Measurements from ENCODE around the gene CFDP1.
"Not testable (repeated sequence)": the region's sequence is repeated elsewhere in the genome, so short reads cannot be mapped to it uniquely, and the experiment has no call there.

The CFDP1 gene

DNA sequence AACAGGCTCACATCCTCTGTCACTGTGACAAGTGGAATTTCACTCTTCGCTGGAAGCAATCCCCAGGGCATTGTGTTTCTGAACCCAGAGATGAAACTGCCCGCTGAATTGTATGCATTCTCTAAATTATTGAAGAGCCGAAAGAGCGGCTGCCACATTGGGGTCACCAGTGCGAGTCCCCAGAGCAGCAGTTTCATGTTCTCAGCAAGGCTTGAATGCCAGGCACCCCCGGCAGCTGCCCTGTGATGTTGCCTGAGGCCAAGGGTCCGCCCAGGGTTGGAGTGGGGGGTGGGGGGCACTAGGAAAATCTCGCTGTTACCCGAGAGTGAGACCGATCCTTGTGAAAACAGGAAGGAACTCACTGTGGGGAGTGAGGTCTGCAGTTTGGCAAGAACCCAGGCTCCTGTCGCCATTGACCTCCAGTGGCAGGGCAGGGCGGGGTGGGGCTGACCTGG is 161.2 kb downstream of the CFDP1 start:
- Histone ChIP-seq H3K9ac (ENCODE audit: low read length) (no peak overlapping the region), H3K4me1 (ENCODE audit: control insufficient read depth, insufficient read depth, low read length) (peaks cover 9% of the 10 kb centered on the region), H3K4me3 (ENCODE audit: low read length) (no peak overlapping the region)

DNA sequence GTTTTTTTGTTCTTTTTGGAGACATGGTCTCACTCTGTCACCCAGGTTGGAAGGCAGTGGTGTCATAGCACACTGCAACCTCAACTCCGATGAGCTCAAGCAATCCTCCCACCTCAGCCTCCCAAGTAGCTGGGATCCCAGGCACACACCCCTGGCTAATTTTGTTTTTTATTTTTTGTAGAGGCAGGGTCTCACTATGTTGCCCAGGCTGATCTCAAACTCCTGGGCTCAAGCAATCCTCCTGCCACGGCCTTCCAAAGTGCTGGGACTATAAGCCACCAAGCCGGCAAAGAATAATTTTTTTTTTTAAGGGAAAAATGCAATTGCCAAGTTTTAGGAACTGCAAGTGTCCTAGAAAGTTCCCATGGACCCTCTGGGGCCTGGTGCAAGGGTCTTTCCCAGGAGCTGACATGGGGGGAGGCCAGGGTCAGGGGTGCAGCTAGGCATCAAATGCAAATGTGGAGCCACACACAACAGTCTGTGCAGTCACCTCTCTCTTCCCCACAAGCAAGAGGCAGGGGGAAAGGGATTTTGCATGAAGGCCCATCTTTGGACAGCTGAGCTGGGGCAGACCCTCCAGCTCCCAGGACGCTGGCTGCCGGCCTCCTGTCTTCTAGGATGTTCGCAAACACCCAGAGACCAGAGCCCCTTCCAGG is 161.7 kb downstream of the CFDP1 start:
- Histone ChIP-seq H3K4me1 (ENCODE audit: control insufficient read depth, insufficient read depth, low read length) (peaks cover 14% of the 10 kb centered on the region), H3K9ac (ENCODE audit: low read length) (no peak overlapping the region), H3K27me3 (ENCODE audit: control insufficient read depth, insufficient read depth, low read length) (no peaks in the 10 kb centered on the region), H3K9me3 (ENCODE audit: control insufficient read depth, low read length) (no peaks in the 10 kb centered on the region), H3K4me3 (ENCODE audit: low read length) (no peak overlapping the region), H3K36me3 (ENCODE audit: control insufficient read depth, insufficient read depth, low read length) (no peaks in the 10 kb centered on the region)

More for the DNA sequence above, 161.2 kb downstream of the CFDP1 start:
- no peaks in the 10 kb centered on the region for H3K36me3 ChIP-seq (ENCODE audit: control insufficient read depth, insufficient read depth, low read length)
- no peaks in the 10 kb centered on the region for H3K9me3 ChIP-seq (ENCODE audit: control insufficient read depth, low read length)
- no peaks in the 10 kb centered on the region for H3K27me3 ChIP-seq (ENCODE audit: control insufficient read depth, insufficient read depth, low read length)

DNA sequence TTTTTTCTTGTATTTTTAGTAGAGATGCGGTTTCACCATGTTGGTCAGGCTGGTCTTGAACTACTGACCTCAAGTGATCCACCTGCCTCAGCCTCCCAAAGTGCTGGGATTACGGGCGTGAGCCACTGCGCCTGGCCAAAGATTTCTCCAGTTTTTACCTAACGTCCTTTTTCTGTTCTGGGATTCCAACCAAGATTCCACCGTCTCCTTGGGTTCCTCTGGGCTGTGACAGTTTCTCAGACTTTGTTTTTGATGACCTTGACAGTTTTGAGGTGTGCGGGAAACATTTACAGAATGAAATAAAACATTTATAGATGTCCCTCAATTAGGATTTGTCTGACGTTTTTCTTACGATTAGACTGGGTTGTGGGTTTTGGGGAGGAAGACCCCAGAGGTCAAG is 163.9 kb downstream of the CFDP1 start:
- not testable (repeated sequence) for H3K36me3 ChIP-seq (ENCODE audit: control insufficient read depth, insufficient read depth, low read length); H3K9me3 ChIP-seq (ENCODE audit: control insufficient read depth, low read length); H3K9ac ChIP-seq (ENCODE audit: low read length); H3K4me3 ChIP-seq (ENCODE audit: low read length); H3K27me3 ChIP-seq (ENCODE audit: control insufficient read depth, insufficient read depth, low read length)
- peaks cover 26% of the 10 kb centered on the region for H3K4me1 ChIP-seq (ENCODE audit: control insufficient read depth, insufficient read depth, low read length)

DNA sequence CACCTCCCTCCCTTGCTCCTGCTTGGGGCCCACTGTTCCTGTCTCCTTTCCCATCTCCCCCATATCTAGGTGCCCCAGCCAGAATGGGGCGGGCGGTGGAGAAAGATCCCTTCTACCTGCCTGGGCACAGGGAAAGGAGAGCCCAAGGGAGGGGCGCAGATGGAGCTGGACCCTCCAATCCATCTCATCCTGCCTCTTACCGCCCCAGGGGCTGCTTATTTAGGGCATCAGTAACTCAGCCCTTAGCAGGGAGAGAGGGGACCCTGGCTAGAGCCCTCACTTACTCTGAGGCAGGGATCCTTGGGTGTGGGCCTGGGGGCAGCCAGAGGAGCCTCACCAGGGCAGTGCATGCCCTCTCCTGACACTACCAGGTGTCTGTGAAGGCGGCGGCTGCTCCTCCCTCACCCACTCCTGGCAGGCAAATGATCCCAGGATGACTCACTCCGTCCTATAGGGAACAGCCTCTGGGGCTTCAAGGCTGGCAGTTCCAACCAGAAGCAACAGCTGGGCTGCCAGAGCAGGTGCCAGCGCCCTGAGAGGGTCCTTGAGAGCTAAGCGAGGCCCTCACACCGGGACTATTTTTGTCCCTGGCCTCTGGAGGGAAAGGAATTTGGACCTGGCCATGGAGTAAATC is 165.6 kb downstream of the CFDP1 start:
- peaks cover 42% of the 10 kb centered on the region for H3K4me1 ChIP-seq (ENCODE audit: control insufficient read depth, insufficient read depth, low read length)
- peaks cover 3% of the 10 kb centered on the region for H3K27me3 ChIP-seq (ENCODE audit: control insufficient read depth, insufficient read depth, low read length)
- H3K4me3 ChIP-seq (ENCODE audit: low read length) = no peak overlapping the region
- H3K9ac ChIP-seq (ENCODE audit: low read length) = no peak overlapping the region
- H3K36me3 ChIP-seq (ENCODE audit: control insufficient read depth, insufficient read depth, low read length) = no peaks in the 10 kb centered on the region
- H3K9me3 ChIP-seq (ENCODE audit: control insufficient read depth, low read length) = no peaks in the 10 kb centered on the region

DNA sequence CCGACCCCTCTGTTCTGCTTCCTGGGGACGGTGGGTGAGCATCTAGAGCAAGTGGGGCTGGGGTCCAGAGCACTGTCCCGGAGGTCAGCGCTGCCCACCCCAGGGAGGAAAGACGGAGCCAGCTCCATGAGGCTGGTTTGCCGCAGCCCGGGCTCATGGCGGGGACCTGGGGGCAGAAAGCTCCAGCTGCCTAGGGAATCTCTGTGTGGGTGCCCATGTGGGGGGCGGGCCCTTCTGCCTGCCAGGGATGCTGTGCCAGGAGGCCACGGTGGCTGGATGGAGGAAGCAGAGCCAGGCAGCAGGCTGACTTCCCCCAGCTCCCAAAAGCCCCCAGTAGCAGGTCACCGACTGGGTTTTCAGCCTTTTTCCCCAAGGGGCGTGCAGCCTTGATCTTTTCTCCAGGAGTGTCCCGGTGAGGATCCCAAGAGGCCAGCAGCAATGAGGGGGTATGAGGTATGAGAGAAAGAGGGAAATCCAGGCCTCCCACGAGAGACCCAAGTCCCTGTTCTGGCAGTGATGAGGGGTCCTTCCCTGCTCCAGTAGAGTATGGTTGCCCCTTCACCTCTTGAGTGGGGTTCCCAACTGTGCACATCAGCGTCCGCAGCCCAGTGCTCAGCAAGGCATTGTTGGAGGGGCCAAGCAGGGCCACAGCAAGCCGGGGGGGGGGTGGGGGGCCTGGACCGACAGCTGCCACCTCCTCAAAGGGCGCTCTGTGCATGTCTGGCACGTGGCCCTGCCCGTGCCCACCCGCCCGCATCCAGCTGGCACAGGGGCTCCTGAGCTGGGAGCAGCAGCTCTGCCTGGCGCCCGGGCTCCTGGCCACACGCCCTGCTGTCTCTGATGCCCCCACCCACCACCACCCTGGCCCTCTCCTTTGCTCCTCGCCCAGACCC is 166.3 kb downstream of the CFDP1 start:
- peaks cover 3% of the 10 kb centered on the region for H3K27me3 ChIP-seq (ENCODE audit: control insufficient read depth, insufficient read depth, low read length)
- peak overlapping the region; percentile 99 for H3K9ac ChIP-seq (ENCODE audit: low read length)
- H3K9me3 ChIP-seq (ENCODE audit: control insufficient read depth, low read length) = no peaks in the 10 kb centered on the region
- H3K4me3 ChIP-seq (ENCODE audit: low read length) = peak overlapping the region; percentile 46
- H3K36me3 ChIP-seq (ENCODE audit: control insufficient read depth, insufficient read depth, low read length) = no peaks in the 10 kb centered on the region
- H3K4me1 ChIP-seq (ENCODE audit: control insufficient read depth, insufficient read depth, low read length) = peaks cover 50% of the 10 kb centered on the region

DNA sequence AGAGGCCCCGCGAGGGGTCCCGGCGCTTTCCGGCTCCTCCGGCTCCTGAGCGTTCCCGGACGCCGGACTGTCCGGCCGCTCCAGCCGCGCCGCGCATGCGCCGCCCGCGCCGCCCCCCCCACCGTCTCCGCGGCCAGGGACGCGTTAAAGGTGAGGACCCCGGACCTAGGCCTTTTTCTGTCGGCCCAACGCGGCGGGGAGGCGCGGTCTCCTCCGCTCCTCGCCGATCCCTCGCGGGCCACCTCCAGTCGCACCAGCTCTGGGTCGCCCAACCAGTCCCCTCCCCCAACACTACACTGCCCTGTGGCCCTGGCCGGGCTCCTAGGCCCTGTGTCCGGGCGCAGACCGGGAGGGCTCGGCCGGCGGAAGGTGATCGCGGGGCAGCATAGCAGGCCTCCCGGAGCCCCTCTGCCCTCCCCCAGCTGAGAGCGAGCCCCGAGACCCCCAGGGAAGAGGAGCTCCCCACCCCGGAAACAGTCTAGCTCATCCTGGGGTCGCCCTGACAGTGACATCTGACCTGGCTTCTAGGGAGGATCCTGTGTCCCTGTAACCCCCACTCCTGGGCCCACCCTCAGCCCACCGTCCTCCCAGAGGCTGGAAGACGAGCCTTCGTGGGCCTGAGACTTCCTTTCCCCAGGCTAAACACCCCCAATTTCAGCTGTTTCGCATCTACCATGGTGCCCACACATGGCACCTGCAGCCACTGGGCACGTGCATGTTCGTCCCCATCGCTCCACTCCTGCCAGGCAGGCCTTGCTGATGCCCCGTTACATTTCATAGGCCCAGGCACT is 167.2 kb downstream of the CFDP1 start:
- no peaks in the 10 kb centered on the region for H3K36me3 ChIP-seq (ENCODE audit: control insufficient read depth, insufficient read depth, low read length)
- peaks cover 3% of the 10 kb centered on the region for H3K27me3 ChIP-seq (ENCODE audit: control insufficient read depth, insufficient read depth, low read length)
- peaks cover 54% of the 10 kb centered on the region for H3K4me1 ChIP-seq (ENCODE audit: control insufficient read depth, insufficient read depth, low read length)
- H3K9ac ChIP-seq (ENCODE audit: low read length) = peak overlapping the region; percentile 99
- peak overlapping the region; percentile 46 for H3K4me3 ChIP-seq (ENCODE audit: low read length)
- H3K9me3 ChIP-seq (ENCODE audit: control insufficient read depth, low read length) = no peaks in the 10 kb centered on the region

DNA sequence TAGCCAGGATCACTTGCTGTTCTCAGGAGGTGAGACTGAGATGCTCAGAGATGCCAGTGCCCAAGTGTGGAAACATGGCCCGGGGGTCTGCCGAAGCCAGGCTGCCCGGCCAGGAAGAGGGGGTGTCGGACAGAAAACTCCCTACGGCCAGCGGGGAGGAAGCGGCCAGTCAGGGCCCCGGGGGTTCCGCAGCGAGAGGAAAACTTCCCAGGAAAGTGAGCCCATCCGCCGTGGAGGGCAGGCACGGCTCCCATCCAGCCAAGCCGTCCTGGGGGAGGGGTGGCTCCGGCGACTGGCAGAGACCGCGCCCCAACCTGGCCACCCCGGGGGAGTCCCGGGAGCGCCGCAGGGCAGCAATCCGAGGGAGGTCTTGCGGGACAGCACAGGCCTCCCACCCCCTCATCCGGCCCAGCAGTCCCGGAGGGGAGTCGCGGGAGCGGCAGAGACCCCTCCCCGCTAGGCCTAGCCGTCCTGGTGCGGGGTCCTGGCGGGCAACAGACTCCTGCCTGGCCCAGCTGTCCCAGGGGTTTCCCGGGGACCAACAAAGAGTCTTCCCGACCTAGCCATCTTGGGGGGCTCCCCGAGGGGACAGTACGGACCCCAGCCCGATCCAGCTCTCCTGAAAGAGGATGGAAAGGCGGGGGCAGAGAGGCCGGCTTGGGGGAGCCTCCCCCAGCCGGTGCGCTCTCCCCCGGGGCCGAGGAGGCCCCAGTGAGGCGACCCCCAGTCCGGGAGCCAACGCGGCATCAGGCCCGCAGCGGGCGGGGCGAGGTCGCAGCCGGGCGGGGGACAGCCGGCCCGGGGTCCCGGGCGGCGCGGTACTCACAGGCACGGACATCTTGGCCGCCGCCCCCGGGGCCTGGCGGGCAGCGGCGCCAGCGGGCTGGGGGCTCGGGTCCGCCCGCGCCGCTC is 168.0 kb downstream of the CFDP1 start:
- Histone ChIP-seq H3K4me1 (ENCODE audit: control insufficient read depth, insufficient read depth, low read length) (peaks cover 54% of the 10 kb centered on the region), H3K27me3 (ENCODE audit: control insufficient read depth, insufficient read depth, low read length) (peaks cover 3% of the 10 kb centered on the region), H3K9me3 (ENCODE audit: control insufficient read depth, low read length) (no peaks in the 10 kb centered on the region), H3K9ac (ENCODE audit: low read length) (peak overlapping the region; percentile 99), H3K36me3 (ENCODE audit: control insufficient read depth, insufficient read depth, low read length) (no peaks in the 10 kb centered on the region), H3K4me3 (ENCODE audit: low read length) (peak overlapping the region; percentile 84)

DNA sequence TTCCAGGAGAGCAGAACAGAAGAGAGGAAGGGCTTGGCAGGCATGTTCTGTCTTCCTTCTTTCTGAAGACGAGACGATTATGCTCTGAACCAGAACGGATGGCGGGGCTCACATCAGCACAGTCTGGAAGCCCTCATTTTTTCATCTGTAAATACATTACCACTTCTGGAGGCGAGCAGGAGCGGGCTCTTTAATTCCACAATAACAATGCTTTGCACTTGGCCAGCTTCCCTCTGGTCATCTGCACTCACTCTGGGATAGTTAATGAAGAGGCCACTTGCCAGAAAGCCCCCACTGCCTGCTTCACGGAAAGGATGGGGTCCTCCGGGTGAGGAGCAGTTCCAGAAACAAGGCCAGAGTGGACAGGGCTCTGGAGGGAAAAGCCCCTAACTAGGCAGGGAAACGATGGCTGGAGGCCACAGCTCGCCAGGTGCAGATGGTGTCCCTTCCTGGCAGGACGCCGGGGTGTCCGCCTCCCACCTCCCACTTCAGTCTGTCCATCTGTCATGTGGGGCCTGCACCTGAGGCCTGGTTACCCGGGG is 168.8 kb downstream of the CFDP1 start:
- Histone ChIP-seq H3K9ac (ENCODE audit: low read length) (peak overlapping the region; percentile 99), H3K4me3 (ENCODE audit: low read length) (peak overlapping the region; percentile 84), H3K27me3 (ENCODE audit: control insufficient read depth, insufficient read depth, low read length) (peaks cover 3% of the 10 kb centered on the region), H3K9me3 (ENCODE audit: control insufficient read depth, low read length) (no peaks in the 10 kb centered on the region), H3K4me1 (ENCODE audit: control insufficient read depth, insufficient read depth, low read length) (peaks cover 54% of the 10 kb centered on the region), H3K36me3 (ENCODE audit: control insufficient read depth, insufficient read depth, low read length) (no peaks in the 10 kb centered on the region)

DNA sequence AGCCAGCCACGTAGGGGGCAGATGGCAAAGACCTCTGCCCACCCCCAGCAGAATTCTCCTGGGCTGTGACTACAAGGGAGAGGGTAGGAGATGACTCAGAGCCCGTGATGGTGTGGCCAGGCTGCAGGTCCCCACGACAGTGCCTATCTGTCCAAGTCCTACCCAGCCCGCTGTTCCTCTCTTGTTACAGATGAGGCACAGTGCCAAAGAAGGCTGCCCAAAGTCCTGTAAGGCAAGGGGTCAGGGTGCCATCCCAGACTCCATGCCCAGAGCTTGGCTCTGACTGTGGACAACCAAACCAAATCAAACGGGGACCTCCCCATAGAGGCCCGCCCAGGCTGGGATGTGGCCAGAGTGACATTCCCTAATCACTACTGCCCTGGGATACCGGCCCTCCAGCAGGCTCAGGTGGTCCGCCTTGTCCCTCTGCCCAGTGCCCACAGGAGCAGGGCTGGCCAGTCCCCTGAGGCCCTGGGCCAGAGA is 169.3 kb downstream of the CFDP1 start:
- Histone ChIP-seq H3K36me3 (ENCODE audit: control insufficient read depth, insufficient read depth, low read length) (no peaks in the 10 kb centered on the region), H3K9me3 (ENCODE audit: control insufficient read depth, low read length) (no peaks in the 10 kb centered on the region), H3K4me1 (ENCODE audit: control insufficient read depth, insufficient read depth, low read length) (peaks cover 54% of the 10 kb centered on the region), H3K27me3 (ENCODE audit: control insufficient read depth, insufficient read depth, low read length) (peaks cover 3% of the 10 kb centered on the region), H3K9ac (ENCODE audit: low read length) (peak overlapping the region; percentile 99), H3K4me3 (ENCODE audit: low read length) (no peak overlapping the region)

DNA sequence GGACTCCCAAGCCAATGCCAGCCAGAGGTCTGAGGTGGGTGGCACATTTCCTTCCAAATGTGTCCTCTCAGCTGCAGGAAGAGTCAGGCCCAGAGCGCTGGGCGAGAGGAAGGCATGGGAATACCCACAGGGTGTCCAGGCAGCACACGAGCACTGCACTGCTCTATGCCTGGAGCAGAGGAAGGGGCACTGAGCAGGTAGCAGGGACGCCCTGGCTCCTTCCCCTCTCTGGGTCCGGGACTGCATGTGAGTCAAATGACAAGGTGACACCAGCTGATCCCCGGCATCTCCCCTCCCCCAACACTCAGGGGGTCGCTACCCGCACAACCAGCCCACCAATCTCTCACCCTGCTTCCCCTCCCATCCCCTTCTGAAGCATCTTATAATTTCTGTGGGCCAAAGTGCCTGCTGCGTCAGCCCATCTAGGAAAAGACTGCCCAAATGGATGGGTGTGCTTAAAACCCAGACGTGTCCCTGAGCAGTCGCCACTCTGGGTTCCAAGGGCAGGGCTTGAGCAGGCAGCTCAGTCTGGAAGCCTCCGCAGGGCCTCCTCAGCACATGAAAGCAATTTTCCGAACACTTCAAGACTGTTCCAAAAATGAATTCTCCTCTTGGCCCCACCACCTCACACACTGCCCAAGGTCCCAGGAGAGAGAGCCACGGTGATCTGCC is 169.9 kb downstream of the CFDP1 start:
- Histone ChIP-seq H3K9ac (ENCODE audit: low read length) (peak overlapping the region; percentile 99), H3K9me3 (ENCODE audit: control insufficient read depth, low read length) (no peaks in the 10 kb centered on the region), H3K4me1 (ENCODE audit: control insufficient read depth, insufficient read depth, low read length) (peaks cover 54% of the 10 kb centered on the region)

More for the DNA sequence above, 169.9 kb downstream of the CFDP1 start:
- no peaks in the 10 kb centered on the region for H3K36me3 ChIP-seq (ENCODE audit: control insufficient read depth, insufficient read depth, low read length)
- H3K4me3 ChIP-seq (ENCODE audit: low read length) = no peak overlapping the region
- peaks cover 3% of the 10 kb centered on the region for H3K27me3 ChIP-seq (ENCODE audit: control insufficient read depth, insufficient read depth, low read length)

Data from mucosa of stomach (tissue), 1 donor.